Neural progenitor cell (in vitro differentiated cells): ENCODE measurements around the gene MRPL2. TPM values are rescaled to one million over a fixed set of nuclear protein-coding genes. Genes with fewer than 3 reads are reported as not detected.

Experiments used
- DNase-seq: peaks from one replicate; pipeline ENCODE4 v3.0.0-alpha.2; 2016; ENCODE audit warnings: low spot score
- H2AFZ ChIP-seq: fragments of 200-600 bp; sonication (generic); replicated peaks from 2 replicates; pipeline ENCODE4 v1.6.1; 2016; ENCODE audit warnings: antibody characterized with exemption
- H3F3A ChIP-seq: fragments of 200-600 bp; sonication (generic); 2 replicates; pipeline ENCODE4 v1.6.1; 2016; ENCODE audit warnings: antibody characterized with exemption, low read depth
- H3K27ac ChIP-seq: fragments of 200-600 bp; sonication (generic); 2 replicates; pipeline ENCODE4 v1.5.1; 2016; ENCODE audit warnings: mild to moderate bottlenecking
- H3K27me3 ChIP-seq: fragments of 200-600 bp; sonication (generic); 2 replicates; pipeline ENCODE4 v1.6.1; 2016; ENCODE audit warnings: mild to moderate bottlenecking, moderate library complexity
- H3K36me3 ChIP-seq: fragments of 200-600 bp; sonication (generic); 2 replicates; pipeline ENCODE4 v1.5.1; 2016
- H3K4me1 ChIP-seq: fragments of 200-600 bp; sonication (generic); 2 replicates; pipeline ENCODE4 v1.6.1; 2016; ENCODE audit warnings: mixed run types
- H3K4me2 ChIP-seq: fragments of 200-600 bp; sonication (generic); 2 replicates; pipeline ENCODE4 v1.6.1; 2016
- H3K4me3 ChIP-seq: fragments of 200-600 bp; sonication (generic); 2 replicates; pipeline ENCODE4 v1.5.1; 2016
- H3K79me2 ChIP-seq: fragments of 200-600 bp; sonication (generic); 2 replicates; pipeline ENCODE4 v1.6.1; 2016; ENCODE audit warnings: low read depth
- H3K9ac ChIP-seq: fragments of 200-600 bp; sonication (generic); 2 replicates; pipeline ENCODE4 v1.6.1; 2016
- H3K9me3 ChIP-seq: fragments of 200-600 bp; sonication (generic); 2 replicates; pipeline ENCODE4 v1.5.1; 2016; ENCODE audit warnings: low read depth
- H4K20me1 ChIP-seq: fragments of 200-600 bp; sonication (generic); 2 replicates; pipeline ENCODE4 v1.6.1; 2016; ENCODE audit warnings: low read depth
- H3K27ac Mint-ChIP-seq: 3 replicates; pipeline ENCODE4 v1.8.0; 2021; ENCODE audit warnings: mixed read lengths
- H3K27me3 Mint-ChIP-seq: 2 replicates; pipeline ENCODE4 v1.8.0; 2022; ENCODE audit warnings: low read depth, mild to moderate bottlenecking, inconsistent platforms, moderate library complexity, mixed read lengths; ENCODE audit not compliant: insufficient read depth
- H3K36me3 Mint-ChIP-seq: 3 replicates; pipeline ENCODE4 v1.8.0; 2021; ENCODE audit warnings: mixed read lengths
- H3K4me1 Mint-ChIP-seq: 3 replicates; pipeline ENCODE4 v1.8.0; 2021; ENCODE audit warnings: mixed read lengths
- H3K4me3 Mint-ChIP-seq: 3 replicates; pipeline ENCODE4 v1.8.0; 2021; ENCODE audit warnings: mild to moderate bottlenecking, moderate library complexity, mixed read lengths
- H3K9me3 Mint-ChIP-seq: 3 replicates; pipeline ENCODE4 v1.8.0; 2020; ENCODE audit warnings: mixed read lengths
- CTCF ChIP-seq: fragments of 200-600 bp; sonication (generic); IDR thresholded peaks from 2 replicates; pipeline ENCODE4 v1.5.1; 2017; ENCODE audit warnings: antibody characterized with exemption, mild to moderate bottlenecking
- EZH2 ChIP-seq: fragments of 200-600 bp; sonication (generic); IDR thresholded peaks from 2 replicates; pipeline ENCODE4 v1.6.1; 2017; ENCODE audit warnings: antibody characterized with exemption, mild to moderate bottlenecking, moderate library complexity
- EZH2phosphoT487 ChIP-seq: fragments of 200-600 bp; sonication (generic); IDR thresholded peaks from 2 replicates; pipeline ENCODE4 v1.6.1; 2017; ENCODE audit warnings: antibody characterized with exemption
- total RNA-seq: library from RNA; depleted of rRNA; stranded (reverse); fragments of >200 nt; gene quantifications from 2 replicates; pipeline ENCODE4 v1.2.3, GENCODE V29; 2015; ENCODE audit warnings: low replicate concordance

Gene MRPL2
- total RNA-seq, 1 donor from 2014 or later, result 20.7 TPM

DNA sequence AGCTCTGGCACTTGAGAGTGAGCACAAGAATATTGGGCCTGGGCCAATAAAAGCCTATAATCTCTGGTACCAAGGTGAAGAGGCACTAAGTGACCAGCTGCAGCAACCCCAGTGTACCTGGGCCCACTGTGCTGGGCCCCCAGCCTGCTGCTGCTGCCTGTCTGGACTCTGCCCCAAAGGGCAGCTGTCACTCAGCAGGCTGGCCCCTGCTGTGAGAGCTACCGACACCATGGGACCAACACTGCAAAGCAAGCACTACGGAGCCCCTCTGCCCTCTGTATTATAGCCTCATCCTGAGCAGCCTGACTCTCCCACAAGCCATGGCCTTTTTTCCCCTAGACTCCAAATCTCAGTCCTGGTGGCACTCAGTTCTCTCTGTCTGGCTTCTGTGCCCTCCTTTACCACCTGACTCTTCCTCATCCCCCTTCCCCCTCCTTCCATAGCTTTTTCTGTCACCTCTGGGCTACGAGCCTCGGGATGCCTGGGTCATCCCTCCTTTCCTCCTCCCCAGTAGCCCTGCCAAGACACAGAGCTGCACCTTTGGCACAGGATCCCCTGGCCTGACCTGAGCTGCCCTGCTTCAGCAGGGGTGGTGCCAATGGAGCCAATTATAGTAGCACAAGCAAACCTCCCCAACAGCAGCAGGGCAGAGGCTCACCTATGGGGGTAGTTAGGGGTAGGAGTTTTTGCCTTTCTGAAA, 23.6 kb downstream of the MRPL2 start:
- no peak overlapping the region for H3K9ac ChIP-seq
- H3K36me3 Mint-ChIP-seq, result peaks cover 34% of the 10 kb centered on the region
- H3K27me3 Mint-ChIP-seq, result peaks cover 5% of the 10 kb centered on the region
- peaks cover 7% of the 10 kb centered on the region for H3K4me1 Mint-ChIP-seq
- DNase-seq, result no peak
- H3K36me3 ChIP-seq, result no peaks in the 10 kb centered on the region
- peaks cover 23% of the 10 kb centered on the region for H3F3A ChIP-seq
- H3K4me3 Mint-ChIP-seq, result no peak overlapping the region
- H3K4me3 ChIP-seq, result no peak overlapping the region
- no peak overlapping the region for H3K27ac ChIP-seq
- no peaks in the 10 kb centered on the region for H3K9me3 Mint-ChIP-seq
- H3K9me3 ChIP-seq, result no peaks in the 10 kb centered on the region
- H3K27ac Mint-ChIP-seq, result no peak overlapping the region
- peaks cover 11% of the 10 kb centered on the region for H4K20me1 ChIP-seq
- H2AFZ ChIP-seq, result no peak overlapping the region
- TF ChIP-seq EZH2phosphoT487 (no peak), CTCF (no peak), EZH2 (no peak)
- H3K4me1 ChIP-seq, result no peaks in the 10 kb centered on the region
- no peak overlapping the region for H3K4me2 ChIP-seq
- no peaks in the 10 kb centered on the region for H3K27me3 ChIP-seq
- no peaks in the 10 kb centered on the region for H3K79me2 ChIP-seq

DNA sequence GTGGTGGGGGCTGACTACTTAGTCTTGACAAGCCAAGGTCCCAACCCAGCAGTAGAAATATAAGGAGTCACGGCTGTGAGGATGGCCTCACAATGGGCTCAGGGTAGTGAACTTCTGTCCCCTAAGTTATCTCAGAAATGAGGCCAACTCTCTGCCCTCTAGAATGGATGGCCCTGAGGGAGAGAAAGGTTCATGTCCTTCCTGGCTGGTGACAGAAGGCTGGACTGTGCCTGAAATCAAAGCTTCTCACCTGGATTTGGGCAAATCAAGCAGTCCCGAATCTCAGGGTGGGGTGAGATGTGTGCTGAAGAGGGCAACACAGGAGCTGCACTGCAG, 25.1 kb downstream of the MRPL2 start:
- peaks cover 3% of the 10 kb centered on the region for H3K27me3 Mint-ChIP-seq
- H3K4me1 Mint-ChIP-seq, result peaks cover 7% of the 10 kb centered on the region
- H3K4me3 Mint-ChIP-seq, result no peak overlapping the region
- Histone ChIP-seq H2AFZ (no peak overlapping the region), H3K9ac (no peak overlapping the region), H3K4me1 (no peaks in the 10 kb centered on the region), H3K4me2 (no peak overlapping the region), H3K9me3 (no peaks in the 10 kb centered on the region), H3K27me3 (no peaks in the 10 kb centered on the region), H3F3A (peaks cover 24% of the 10 kb centered on the region), H3K27ac (no peak overlapping the region), H3K36me3 (peaks cover 7% of the 10 kb centered on the region), H4K20me1 (peaks cover 11% of the 10 kb centered on the region), H3K4me3 (no peak overlapping the region), H3K79me2 (no peaks in the 10 kb centered on the region)
- H3K9me3 Mint-ChIP-seq, result no peaks in the 10 kb centered on the region
- TF ChIP-seq CTCF (no peak), EZH2phosphoT487 (no peak), EZH2 (no peak)
- DNase-seq, result no peak
- H3K27ac Mint-ChIP-seq, result no peak overlapping the region
- peaks cover 36% of the 10 kb centered on the region for H3K36me3 Mint-ChIP-seq

- no peak overlapping the region for H3K9ac ChIP-seq
- Mint-ChIP-seq H3K36me3 (peaks cover 36% of the 10 kb centered on the region), H3K27ac (no peak overlapping the region), H3K9me3 (no peaks in the 10 kb centered on the region), H3K27me3 (peaks cover 3% of the 10 kb centered on the region), H3K4me1 (peaks cover 7% of the 10 kb centered on the region), H3K4me3 (no peak overlapping the region)
- no peaks in the 10 kb centered on the region for H3K79me2 ChIP-seq
- TF ChIP-seq EZH2phosphoT487, result no peak
- TF ChIP-seq CTCF, result no peak
- TF ChIP-seq EZH2, result no peak
- peaks cover 7% of the 10 kb centered on the region for H3K36me3 ChIP-seq
- no peaks in the 10 kb centered on the region for H3K9me3 ChIP-seq
- H3K4me1 ChIP-seq, result no peaks in the 10 kb centered on the region
- H3K4me3 ChIP-seq, result no peak overlapping the region
- H3K27me3 ChIP-seq, result no peaks in the 10 kb centered on the region
- no peak overlapping the region for H2AFZ ChIP-seq
- peaks cover 11% of the 10 kb centered on the region for H4K20me1 ChIP-seq
- peaks cover 24% of the 10 kb centered on the region for H3F3A ChIP-seq
- H3K4me2 ChIP-seq, result no peak overlapping the region
- no peak for DNase-seq
- no peak overlapping the region for H3K27ac ChIP-seq
Measured at GRCh38 chr6:43033496-43034189, 25.6 kb downstream of the MRPL2 start.
